Measurements from ENCODE around the gene SH3GL1.

- TF ChIP-seq POLR2A (IDR thresholded peaks at IDR 0.05) (peak in 1 of 2 donors; percentile 11), CTCF (IDR thresholded peaks at IDR 0.05) (no peak)
These were observed 73.0 kb downstream of the SH3GL1 start for GRCh38 chr19:4327252-4327876.
